ENCODE measurements around the gene POU5F2.

The POU5F2 gene

GRCh38 chr5:93715761-93716160 lies 25.6 kb downstream of the POU5F2 start:
- DNase-seq = no peak

DNA sequence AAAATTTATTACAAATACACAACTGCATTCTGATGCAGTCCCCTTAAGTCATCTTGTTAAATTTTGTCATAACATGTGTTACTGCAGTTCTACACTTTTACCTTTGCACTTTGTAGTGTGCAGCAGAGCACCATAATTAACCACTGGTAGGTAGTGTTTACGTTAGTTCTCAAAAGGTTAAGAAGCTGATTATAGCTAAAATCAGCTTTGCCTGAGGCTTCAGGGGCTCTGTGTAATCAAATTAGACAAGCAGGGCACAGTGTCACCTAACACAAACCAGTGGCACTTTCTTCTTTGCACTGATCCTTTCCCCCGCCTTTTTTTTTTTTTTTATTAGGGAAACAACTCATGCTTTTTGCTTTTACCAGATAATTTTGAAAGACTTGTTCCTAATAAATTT lies 26.1 kb downstream of the POU5F2 start:
- DNase-seq = no peak

GRCh38 chr5:93708442-93708841 lies 33.0 kb downstream of the POU5F2 start:
- DNase-seq = no peak

- DNase-seq = no peak
These were observed 35.5 kb downstream of the POU5F2 start for GRCh38 chr5:93705896-93706295.

DNA sequence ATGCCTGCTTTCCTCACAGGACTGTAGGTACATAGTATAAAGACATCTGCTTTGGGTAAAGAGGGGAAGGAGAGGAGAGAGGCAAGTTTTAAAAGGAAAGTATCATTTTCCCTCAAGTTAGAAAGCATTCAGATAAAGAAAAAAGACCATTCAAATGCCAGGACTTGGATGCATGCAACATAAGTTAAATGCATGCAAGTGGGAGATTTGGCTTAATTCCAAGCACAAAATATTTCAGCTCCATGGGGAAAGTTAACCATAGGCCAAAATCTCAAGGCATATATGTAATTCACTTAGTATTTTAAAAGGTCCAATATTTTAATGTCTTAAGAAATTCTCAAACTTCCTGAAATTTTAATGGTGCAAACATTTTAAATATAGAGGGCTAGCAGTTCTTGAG lies 36.4 kb downstream of the POU5F2 start:
- no peak for DNase-seq

DNA sequence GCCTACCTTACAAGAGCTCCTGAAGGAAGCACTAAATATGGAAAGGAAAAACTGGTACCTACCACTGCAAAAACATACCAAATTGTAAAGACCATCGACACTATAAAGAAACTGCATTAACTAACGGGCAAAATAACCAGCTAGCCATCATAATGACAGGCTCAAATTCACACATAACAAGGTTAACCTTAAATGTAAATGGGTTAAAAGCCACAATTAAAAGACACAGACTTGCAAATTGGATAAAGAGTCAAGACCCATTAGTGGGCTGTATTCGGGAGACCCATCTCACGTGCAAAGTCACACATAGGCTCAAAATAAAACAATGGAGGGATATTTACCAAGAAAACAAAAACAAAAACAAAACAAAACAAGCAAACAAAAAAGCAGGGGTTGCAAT lies 49.4 kb downstream of the POU5F2 start:
- DNase-seq = no peak

Measured in NCI-H510A treated with DMSO at 0.1 percent for 48 hours (cell line).